T47D (cell line): ENCODE data around the gene GLUL.
A peak's percentile ranks its signal among the peaks of the same experiment; 100 is the strongest.

Experiments used
- DNase-seq, 2 experiments: peaks; one replicate each; pipeline versions ENCODE4 v3.0.0 to v3.0.0-alpha.2; 2011 to 2012; ENCODE audit warnings: low read depth in 1 of 2, low spot score in 1 of 2
- JUND ChIP-seq: IDR thresholded peaks from 2 replicates; pipeline ENCODE4 v1.6.1; 2012; ENCODE audit warnings: low read depth
- in situ Hi-C: cut with HindIII; loops from 2 replicates; pipeline ENCODE4 v1.10.0; 2016; ENCODE audit warnings: low sequenced_read_pairs, low pct_unique_long_range_greater_than_20kb

The GLUL gene

GRCh38 chr1:182391362-182392049 lies at the start of gene GLUL:
Gene GLUL, minus strand, starts transcription at chr1:182391790. Its CDS starts 3,053 bp downstream, at chr1:182388737.
- peak; percentile 95 to 97 for DNase-seq
- in situ Hi-C loops = no loop called here
- no peak for TF ChIP-seq JUND

- DNase-seq = no peak
Observed at GRCh38 chr1:182438326-182438725, 46.7 kb upstream of the GLUL start.

GRCh38 chr1:182433580-182433979 lies 42.0 kb upstream of the GLUL start:
- no peak for DNase-seq
- no peak for TF ChIP-seq JUND
- in situ Hi-C loops = no loop called here

More at GRCh38 chr1:182438326-182438725, 46.7 kb upstream of the GLUL start:
- no peak for TF ChIP-seq JUND
- in situ Hi-C loops = no loop called here

DNA sequence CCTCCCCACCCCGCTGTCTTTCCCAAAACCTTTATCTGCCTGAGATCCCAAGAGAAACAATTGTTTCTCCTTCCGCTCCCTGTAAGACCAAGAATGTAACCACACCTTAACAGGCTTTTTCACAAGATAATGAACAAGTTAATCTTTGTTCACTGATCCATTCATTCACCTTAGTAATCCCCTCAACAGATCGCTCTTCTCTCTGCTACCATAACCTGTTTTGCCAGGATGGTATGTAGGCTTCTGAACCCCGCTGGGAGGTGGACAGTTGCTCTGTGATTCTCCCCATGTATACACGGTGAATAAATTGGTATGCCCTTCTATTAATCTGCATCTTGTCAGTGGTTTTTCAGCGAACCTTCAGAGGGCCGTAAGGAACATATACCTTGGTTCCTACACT lies 39.7 kb upstream of the GLUL start:
- in situ Hi-C loops = no loop called here
- TF ChIP-seq JUND = no peak
- no peak for DNase-seq

DNA sequence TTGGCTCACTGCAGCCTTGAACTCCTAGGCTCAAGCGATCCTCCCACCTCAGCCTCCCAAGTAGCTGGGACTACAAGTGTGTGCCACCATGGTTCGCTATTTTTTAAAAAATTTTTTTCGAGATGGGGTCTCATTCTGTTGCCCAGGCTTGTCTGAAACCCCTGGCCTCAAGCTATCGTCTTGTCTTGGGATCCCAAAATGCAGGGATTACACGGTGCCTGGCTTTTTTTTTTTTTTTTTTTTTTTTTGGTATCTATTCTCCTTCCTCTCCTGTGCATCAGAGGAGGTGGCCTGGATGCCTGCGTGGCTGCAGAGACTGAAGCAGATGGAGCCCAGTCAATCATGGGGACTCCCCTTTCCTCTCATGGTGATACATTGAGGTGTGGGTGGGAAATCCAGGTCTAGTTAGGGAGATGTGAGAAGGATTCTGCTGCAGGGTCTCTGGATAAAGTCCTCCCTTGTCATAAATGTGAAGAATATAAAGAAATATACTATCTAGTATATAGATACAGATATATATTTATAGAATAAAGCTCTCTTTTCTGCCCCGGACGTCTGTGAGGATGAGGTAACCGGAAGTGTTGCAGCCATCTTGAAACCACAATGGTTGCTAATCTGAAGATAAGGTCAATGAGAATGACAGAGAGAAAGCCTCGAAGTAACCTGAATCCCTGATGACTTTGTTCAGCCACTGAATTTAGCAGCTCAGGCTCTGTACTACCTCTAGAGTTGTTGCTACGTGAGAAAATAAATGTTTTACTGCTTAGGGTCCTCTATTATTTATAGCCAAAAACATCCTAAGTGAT lies 38.9 kb upstream of the GLUL start:
- in situ Hi-C loops = no loop called here
- DNase-seq = no peak
- TF ChIP-seq JUND = no peak

GRCh38 chr1:182428043-182428442 lies 36.5 kb upstream of the GLUL start:
- in situ Hi-C loops = no loop called here
- DNase-seq = no peak
- no peak for TF ChIP-seq JUND

DNA sequence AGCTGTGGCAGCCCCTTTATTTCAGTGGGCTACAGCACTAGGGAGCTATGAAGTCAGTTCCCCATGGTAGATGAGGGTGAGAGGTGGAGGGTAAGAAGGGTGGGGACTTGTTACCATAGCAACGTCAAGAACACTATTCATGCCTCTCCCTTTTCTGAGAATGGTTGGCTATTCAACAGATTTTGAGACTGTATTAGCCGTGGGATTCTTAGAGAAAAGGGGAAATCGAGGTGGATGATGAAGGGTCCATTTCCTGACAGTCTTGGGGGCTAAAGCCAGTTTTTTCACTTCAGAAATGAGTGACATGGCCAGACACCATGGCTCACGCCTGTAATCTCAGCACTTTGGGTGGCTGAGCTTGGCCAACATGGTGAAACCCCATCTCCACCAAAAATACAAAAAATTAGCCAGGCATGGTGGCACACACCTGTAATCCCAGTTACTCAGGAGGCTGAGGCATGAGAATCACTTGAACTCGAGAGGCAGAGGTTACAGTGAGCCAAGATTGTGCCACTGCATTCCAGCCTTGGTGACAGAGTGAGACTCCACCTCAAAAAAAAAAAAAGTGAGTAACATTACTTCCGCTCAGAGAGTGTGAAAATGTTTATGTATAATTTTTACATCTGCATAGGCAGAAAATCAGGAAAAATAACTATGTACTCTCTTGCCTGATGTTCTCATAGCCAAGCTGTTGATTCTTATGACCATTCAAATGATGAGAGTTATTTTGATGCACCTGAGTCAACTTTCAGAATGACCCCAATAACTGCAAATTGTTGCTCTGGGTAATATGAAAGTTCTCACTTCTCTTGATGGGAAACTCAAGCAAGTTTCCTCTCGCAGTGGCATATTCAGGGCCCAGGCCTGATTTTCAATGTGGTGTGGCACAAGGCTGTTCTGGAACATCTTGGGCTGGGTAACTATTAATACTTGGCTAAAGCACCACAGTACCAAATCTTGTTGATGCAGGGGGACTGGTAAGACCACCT lies 35.1 kb upstream of the GLUL start:
- no peak for DNase-seq
- no peak for TF ChIP-seq JUND
- in situ Hi-C loops = no loop called here

DNA sequence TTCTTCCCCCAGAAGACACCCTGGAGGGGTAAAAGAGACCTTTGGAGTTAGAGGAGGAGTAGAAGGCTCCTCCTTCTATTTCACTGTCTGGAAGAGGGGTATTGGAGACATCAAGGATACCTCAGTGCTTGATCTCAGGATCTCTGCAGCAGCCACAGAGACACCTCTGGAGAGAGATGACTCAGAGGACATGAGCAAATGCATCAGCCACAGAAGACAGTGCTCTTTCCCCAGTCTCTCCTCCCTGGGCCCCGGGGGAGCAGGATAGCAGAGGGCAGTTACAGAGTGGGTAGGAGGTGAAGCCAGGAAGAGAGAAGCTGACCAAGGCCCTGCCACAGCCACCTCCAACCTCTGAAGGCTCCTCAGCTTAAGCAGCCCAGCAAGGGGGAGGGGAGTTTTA lies 24.2 kb upstream of the GLUL start:
- in situ Hi-C loops = no loop called here
- TF ChIP-seq JUND = no peak
- DNase-seq = no peak

- in situ Hi-C loops = no loop called here
- no peak for TF ChIP-seq JUND
- DNase-seq = no peak
Observed at GRCh38 chr1:182413969-182414368, 22.4 kb upstream of the GLUL start.

GRCh38 chr1:182413486-182413885 lies 21.9 kb upstream of the GLUL start:
- in situ Hi-C loops = no loop called here
- no peak for DNase-seq
- no peak for TF ChIP-seq JUND

DNA sequence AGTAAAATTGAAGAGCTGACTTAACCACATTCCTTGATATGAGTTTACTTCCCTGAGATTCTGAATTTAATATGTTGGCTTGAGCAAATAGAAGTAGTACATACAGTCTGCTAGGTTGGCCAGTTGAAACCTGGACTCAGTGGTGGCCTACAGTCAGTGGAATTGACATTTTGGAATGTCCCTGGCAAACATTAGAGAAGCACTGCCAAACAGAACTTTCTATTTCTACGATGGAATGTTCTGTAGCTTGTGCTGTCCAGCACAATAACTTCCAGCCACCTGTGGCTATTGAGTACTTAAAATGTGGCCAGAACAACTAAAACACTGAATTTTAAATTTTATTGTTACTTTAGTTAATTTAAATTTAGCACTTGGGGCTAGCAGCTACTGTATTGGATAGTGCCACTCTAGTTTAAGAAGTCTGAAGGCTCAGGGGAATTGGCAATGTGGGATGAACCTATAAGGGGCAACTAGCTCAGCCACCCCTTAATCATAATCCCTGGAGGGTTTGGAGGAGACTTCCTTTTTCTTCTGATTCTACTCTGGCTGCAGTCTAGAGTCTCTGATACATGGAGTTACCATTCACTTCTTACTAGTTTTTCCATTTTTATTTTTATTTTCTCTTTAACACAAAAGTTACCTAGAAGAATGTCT lies 19.2 kb upstream of the GLUL start:
- in situ Hi-C loops = no loop called here
- DNase-seq = peak; percentile 18 to 56

DNA sequence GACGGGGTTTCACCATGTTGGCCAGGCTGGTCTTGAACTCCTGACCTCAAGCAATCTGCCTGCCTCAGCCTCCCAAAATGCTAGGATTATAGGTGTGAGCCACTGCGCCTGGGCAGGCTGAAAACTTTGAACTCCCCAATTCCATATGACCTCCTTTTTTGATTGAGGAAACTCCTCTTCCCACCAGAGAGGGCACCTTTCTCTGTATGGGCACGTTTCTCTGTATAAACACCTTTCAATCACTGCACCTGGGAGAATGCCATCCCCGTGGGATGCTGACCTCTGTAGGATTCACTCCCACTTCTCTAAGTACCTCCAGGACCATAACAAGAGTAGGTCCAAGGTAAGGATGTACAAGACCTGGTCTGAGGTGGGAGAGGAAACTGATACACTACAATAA lies 18.5 kb upstream of the GLUL start:
- TF ChIP-seq JUND = no peak
- in situ Hi-C loops = no loop called here
- DNase-seq = no peak

More for the DNA sequence above, 19.2 kb upstream of the GLUL start:
- TF ChIP-seq JUND = no peak
